NCI-H774 (cell line): Measurements from ENCODE around the gene POLR3H.
"Not testable (repeated sequence)": the region's sequence is repeated elsewhere in the genome, so short reads cannot be mapped to it uniquely, and the experiment has no call there.

Experiments used
- DNase-seq: peaks from one replicate; lab custom pipeline; 2025; lab: John Stamatoyannopoulos, UW

Gene POLR3H

GRCh38 chr22:41543854-41544670 is at the start of gene POLR3H:
Gene POLR3H, minus strand, starts transcription at chr22:41544470. Its CDS starts 369 bp downstream, at chr22:41544101.
- peak; percentile 88 for DNase-seq

GRCh38 chr22:41593336-41593960 is 49.2 kb upstream of the POLR3H start:
- DNase-seq, result not testable (repeated sequence)

- DNase-seq, result peak; percentile 93
These were observed 45.3 kb upstream of the POLR3H start, which contains the start of gene PMM1 for GRCh38 chr22:41589391-41590241. Gene PMM1, minus strand, starts transcription at chr22:41589840. Its CDS starts 35 bp downstream, at chr22:41589805.

- DNase-seq, result no peak
These were observed 43.1 kb upstream of the POLR3H start for GRCh38 chr22:41587347-41587723.

- DNase-seq, result no peak
These were observed 41.6 kb upstream of the POLR3H start for GRCh38 chr22:41585898-41586297.

GRCh38 chr22:41584881-41585280 is 40.6 kb upstream of the POLR3H start:
- no peak for DNase-seq

- no peak for DNase-seq
These were observed 38.4 kb upstream of the POLR3H start for GRCh38 chr22:41582694-41583093.

- no peak for DNase-seq
These were observed 35.7 kb upstream of the POLR3H start for GRCh38 chr22:41579997-41580355.

GRCh38 chr22:41579297-41579996 is 35.2 kb upstream of the POLR3H start:
- DNase-seq, result no peak

- no peak for DNase-seq
These were observed 34.5 kb upstream of the POLR3H start for GRCh38 chr22:41578818-41579217.

- no peak for DNase-seq
These were observed 33.8 kb upstream of the POLR3H start for GRCh38 chr22:41578114-41578513.

- DNase-seq, result no peak
These were observed 32.6 kb upstream of the POLR3H start for GRCh38 chr22:41576877-41577276.

GRCh38 chr22:41575533-41575932 is 31.3 kb upstream of the POLR3H start:
- no peak for DNase-seq

GRCh38 chr22:41574847-41575381 is 30.6 kb upstream of the POLR3H start:
- no peak for DNase-seq

- DNase-seq, result no peak
These were observed 29.4 kb upstream of the POLR3H start for GRCh38 chr22:41573677-41574076.

GRCh38 chr22:41572305-41572704 is 28.0 kb upstream of the POLR3H start:
- DNase-seq, result not testable (repeated sequence)

GRCh38 chr22:41571786-41572185 is 27.5 kb upstream of the POLR3H start:
- DNase-seq, result no peak

GRCh38 chr22:41570221-41570620 is 26.0 kb upstream of the POLR3H start:
- no peak for DNase-seq

- no peak for DNase-seq
These were observed 24.5 kb upstream of the POLR3H start for GRCh38 chr22:41568811-41569210.

- DNase-seq, result no peak
These were observed 23.2 kb upstream of the POLR3H start for GRCh38 chr22:41567512-41567768.

GRCh38 chr22:41565403-41566054 is 21.3 kb upstream of the POLR3H start:
- no peak for DNase-seq
